Natural killer cell treated with Interleukin-12 subunit alpha and Interleukin-12 subunit beta and Interleukin-15 and Interleukin-18, amount 100 ng/mL, for 72 hours (primary cell): ENCODE data around the gene STARD5. TPM values are rescaled to one million over a fixed set of nuclear protein-coding genes. Genes with fewer than 3 reads are reported as not detected.

ENCODE experiments used
- ATAC-seq, 2 donors: fragments of 150-1000 bp; cut with Tn5 transposase in 1 of 2; sonication (Bioruptor Pico), chemical (Tn5 transposase) in 1 of 2; 2 replicates each; pipeline ENCODE4 v1.10.0; 2021
- DNase-seq: peaks from one replicate; pipeline ENCODE4 v3.0.0; 2022; ENCODE audit warnings: low spot score
- H3K27ac Mint-ChIP-seq, 2 donors: 1 replicate in 1 of 2; 2 replicates in 1 of 2; pipeline ENCODE4 v1.8.0; 2022; ENCODE audit warnings: mixed read lengths in 2 of 2, mild to moderate bottlenecking in 1 of 2, moderate library complexity in 1 of 2
- H3K27me3 Mint-ChIP-seq, 2 donors: 1 replicate in 1 of 2; 2 replicates in 1 of 2; pipeline ENCODE4 v1.8.0; 2022; ENCODE audit warnings: mixed read lengths in 2 of 2
- H3K36me3 Mint-ChIP-seq: one replicate; pipeline ENCODE4 v1.8.0; 2022; ENCODE audit warnings: mixed read lengths
- H3K4me1 Mint-ChIP-seq, 2 donors: 1 replicate in 1 of 2; 2 replicates in 1 of 2; pipeline ENCODE4 v1.8.0; 2022; ENCODE audit warnings: low read depth in 2 of 2, mixed read lengths in 2 of 2, mild to moderate bottlenecking in 1 of 2
- H3K4me3 Mint-ChIP-seq: one replicate; pipeline ENCODE4 v1.8.0; 2022; ENCODE audit warnings: mixed read lengths
- H3K9me3 Mint-ChIP-seq: 2 replicates; pipeline ENCODE4 v1.8.0; 2022; ENCODE audit warnings: mixed read lengths
- total RNA-seq, 2 donors: library from RNA; stranded (reverse); gene quantifications; one replicate each; pipeline ENCODE4 v1.2.3, GENCODE V29; 2022

Gene STARD5
- total RNA-seq, 2 donors from 2014 or later = 6.2 to 7.8 TPM

GRCh38 chr15:81265256-81265943 lies 58.5 kb downstream of the STARD5 start:
- Mint-ChIP-seq H3K36me3 (no peaks in the 10 kb centered on the region), H3K4me3 (peak overlapping the region; percentile 63), H3K27me3 (peaks cover 13 to 19% of the 10 kb centered on the region in 2 donors), H3K9me3 (no peaks in the 10 kb centered on the region), H3K4me1 (peaks cover 18 to 22% of the 10 kb centered on the region in 2 donors), H3K27ac (no peak overlapping the region)
- DNase-seq (no peak), ATAC-seq (no peak)

- ATAC-seq = no peak
- DNase-seq = no peak
- peaks cover 18 to 19% of the 10 kb centered on the region in 2 donors for H3K4me1 Mint-ChIP-seq
- H3K27ac Mint-ChIP-seq = no peak overlapping the region
- H3K9me3 Mint-ChIP-seq = no peaks in the 10 kb centered on the region
- no peak overlapping the region for H3K4me3 Mint-ChIP-seq
- no peaks in the 10 kb centered on the region for H3K36me3 Mint-ChIP-seq
- peaks cover 19% of the 10 kb centered on the region in 2 donors for H3K27me3 Mint-ChIP-seq
Measured at GRCh38 chr15:81264072-81264857, 59.7 kb downstream of the STARD5 start.

- ATAC-seq = no peak
Measured at GRCh38 chr15:81263477-81263876, 60.5 kb downstream of the STARD5 start.

GRCh38 chr15:81261172-81261811 lies 62.6 kb downstream of the STARD5 start:
- Mint-ChIP-seq H3K9me3 (no peaks in the 10 kb centered on the region), H3K27me3 (peaks cover 32% of the 10 kb centered on the region in 2 donors), H3K27ac (no peak overlapping the region), H3K4me3 (no peak overlapping the region), H3K4me1 (peaks cover 13% of the 10 kb centered on the region in 2 donors), H3K36me3 (no peaks in the 10 kb centered on the region)
- ATAC-seq (no peak), DNase-seq (no peak)

More at GRCh38 chr15:81263477-81263876, 60.5 kb downstream of the STARD5 start:
- H3K9me3 Mint-ChIP-seq = no peaks in the 10 kb centered on the region
- no peak overlapping the region for H3K27ac Mint-ChIP-seq
- no peak for DNase-seq
- H3K27me3 Mint-ChIP-seq = peaks cover 19 to 23% of the 10 kb centered on the region in 2 donors
- H3K36me3 Mint-ChIP-seq = no peaks in the 10 kb centered on the region
- H3K4me3 Mint-ChIP-seq = no peak overlapping the region
- peaks cover 18 to 19% of the 10 kb centered on the region in 2 donors for H3K4me1 Mint-ChIP-seq

- H3K9me3 Mint-ChIP-seq = no peaks in the 10 kb centered on the region
- H3K27ac Mint-ChIP-seq = no peak overlapping the region
- no peak overlapping the region for H3K4me3 Mint-ChIP-seq
- DNase-seq (no peak), ATAC-seq (no peak)
- peaks cover 0 to under 1% of the 10 kb centered on the region in 2 donors for H3K4me1 Mint-ChIP-seq
- H3K27me3 Mint-ChIP-seq = peaks cover 23 to 28% of the 10 kb centered on the region in 2 donors
- H3K36me3 Mint-ChIP-seq = no peaks in the 10 kb centered on the region
Measured at GRCh38 chr15:81259760-81260298, 64.1 kb downstream of the STARD5 start.

Other genes starting within 250 kb of the STARD5 start
- gene CFAP161, start 189.9 kb downstream of the STARD5 start, total RNA-seq = not detected
- 10 to 100 TPM; 32.3 to 84.1 TPM for gene IL16, start 127.3 kb downstream of the STARD5 start, total RNA-seq
- not detected for gene TMC3, start 50.1 kb upstream of the STARD5 start, total RNA-seq